ENCODE measurements around the gene IQSEC1.
A peak's percentile ranks its signal among the peaks of the same experiment; 100 is the strongest.

The IQSEC1 gene

DNA sequence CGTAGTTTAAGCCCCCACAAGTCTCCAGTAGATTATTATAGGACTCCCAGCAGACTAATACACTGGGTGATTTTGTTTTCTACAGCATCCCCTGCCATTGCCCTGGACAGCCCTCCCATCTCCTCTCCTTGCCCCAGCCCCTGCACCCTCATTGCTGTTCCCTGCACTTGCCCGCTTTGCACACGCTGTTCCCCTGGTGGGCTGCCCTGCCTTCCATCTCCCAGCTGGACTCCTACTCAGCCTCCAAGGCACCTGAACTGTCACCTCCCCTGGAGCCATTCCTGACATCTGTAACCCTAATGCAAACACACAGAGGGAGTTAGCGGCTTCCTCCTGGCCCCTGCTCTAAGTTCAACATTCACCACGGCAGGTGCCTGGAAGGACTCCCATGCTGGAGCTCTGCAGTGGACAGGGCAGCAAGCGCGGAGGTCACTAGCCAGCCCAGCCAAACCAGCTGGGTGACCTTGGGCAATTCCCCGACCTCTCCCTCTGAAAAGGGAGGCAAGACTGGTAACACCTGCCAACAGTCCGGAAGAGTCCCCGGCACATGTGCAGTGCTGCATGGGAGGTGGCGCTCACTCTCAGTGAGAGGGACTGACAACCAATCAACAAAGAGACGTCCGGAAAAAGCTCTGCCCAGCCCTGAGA is 38.8 kb upstream of the IQSEC1 start:
- DNase-seq (ENCODE audit: low read depth), result no peak
- TF ChIP-seq, protein P1, sequence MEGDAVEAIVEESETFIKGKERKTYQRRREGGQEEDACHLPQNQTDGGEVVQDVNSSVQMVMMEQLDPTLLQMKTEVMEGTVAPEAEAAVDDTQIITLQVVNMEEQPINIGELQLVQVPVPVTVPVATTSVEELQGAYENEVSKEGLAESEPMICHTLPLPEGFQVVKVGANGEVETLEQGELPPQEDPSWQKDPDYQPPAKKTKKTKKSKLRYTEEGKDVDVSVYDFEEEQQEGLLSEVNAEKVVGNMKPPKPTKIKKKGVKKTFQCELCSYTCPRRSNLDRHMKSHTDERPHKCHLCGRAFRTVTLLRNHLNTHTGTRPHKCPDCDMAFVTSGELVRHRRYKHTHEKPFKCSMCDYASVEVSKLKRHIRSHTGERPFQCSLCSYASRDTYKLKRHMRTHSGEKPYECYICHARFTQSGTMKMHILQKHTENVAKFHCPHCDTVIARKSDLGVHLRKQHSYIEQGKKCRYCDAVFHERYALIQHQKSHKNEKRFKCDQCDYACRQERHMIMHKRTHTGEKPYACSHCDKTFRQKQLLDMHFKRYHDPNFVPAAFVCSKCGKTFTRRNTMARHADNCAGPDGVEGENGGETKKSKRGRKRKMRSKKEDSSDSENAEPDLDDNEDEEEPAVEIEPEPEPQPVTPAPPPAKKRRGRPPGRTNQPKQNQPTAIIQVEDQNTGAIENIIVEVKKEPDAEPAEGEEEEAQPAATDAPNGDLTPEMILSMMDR (conservative IDR thresholded peaks at IDR 0.05; ENCODE audit: low read length), result no peak
- no peak overlapping the region for H3K4me3 ChIP-seq (ENCODE audit: low read length)

DNA sequence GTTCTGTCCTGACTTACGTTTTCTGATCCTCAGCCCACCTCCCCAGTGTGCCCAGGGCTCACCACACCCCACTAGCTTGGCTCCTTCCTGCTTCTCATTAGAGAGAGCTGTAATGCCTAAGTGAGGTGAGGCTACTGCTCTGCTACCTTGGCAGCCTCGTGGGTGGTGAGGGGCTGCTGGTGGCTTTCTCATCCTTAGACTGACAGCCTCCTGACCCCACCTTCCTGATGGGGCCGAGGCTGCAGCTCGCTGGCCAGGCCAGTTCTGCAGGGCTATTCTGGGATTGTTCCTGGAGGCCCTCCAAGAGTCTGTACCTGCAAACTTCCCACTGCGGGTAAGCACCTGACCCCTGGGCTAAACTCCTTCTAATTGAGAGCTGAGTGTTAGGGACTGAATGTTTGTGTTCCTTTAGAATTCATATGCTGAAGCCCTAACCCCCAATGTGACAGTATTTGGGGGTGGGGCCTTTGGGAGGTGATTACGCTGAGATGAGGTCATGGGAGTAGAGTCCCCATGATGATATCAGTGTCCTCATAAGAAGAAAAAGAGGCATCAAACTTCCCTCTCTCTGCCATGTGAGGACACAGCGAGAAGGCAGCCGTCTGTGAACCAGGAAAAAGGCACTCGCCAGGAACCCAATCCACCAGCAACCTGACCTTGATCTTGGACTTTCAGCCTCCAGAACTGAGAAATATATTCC is 38.1 kb upstream of the IQSEC1 start:
- DNase-seq (ENCODE audit: low read depth), result no peak
- H3K4me3 ChIP-seq (ENCODE audit: low read length), result no peak overlapping the region
- TF ChIP-seq, protein P1 (conservative IDR thresholded peaks at IDR 0.05; ENCODE audit: low read length), result no peak

DNA sequence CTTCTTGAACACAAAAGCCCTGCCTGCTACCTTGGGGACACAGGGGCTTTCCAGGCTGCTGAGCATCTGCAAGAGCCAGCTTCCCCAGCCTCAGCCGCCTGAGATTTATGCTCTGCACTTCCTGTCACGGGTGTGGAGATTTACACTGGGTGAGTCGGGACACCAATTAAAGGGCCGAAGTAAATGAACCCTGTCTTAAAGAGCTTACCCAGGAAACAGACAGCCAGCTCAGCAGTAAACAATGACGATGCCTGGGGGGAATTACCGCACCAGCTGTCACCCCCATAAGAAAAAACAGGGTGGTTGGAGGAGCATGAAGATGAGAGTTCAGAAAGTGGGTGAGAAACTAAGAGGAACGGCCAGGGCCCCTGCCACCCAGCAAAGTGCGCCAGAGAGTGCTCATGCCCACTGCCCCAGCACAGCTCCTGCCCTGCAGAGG is 37.5 kb upstream of the IQSEC1 start:
- peak; percentile 11 for DNase-seq (ENCODE audit: low read depth)
- H3K4me3 ChIP-seq (ENCODE audit: low read length), result no peak overlapping the region
- TF ChIP-seq, protein P1 (conservative IDR thresholded peaks at IDR 0.05; ENCODE audit: low read length), result no peak

DNA sequence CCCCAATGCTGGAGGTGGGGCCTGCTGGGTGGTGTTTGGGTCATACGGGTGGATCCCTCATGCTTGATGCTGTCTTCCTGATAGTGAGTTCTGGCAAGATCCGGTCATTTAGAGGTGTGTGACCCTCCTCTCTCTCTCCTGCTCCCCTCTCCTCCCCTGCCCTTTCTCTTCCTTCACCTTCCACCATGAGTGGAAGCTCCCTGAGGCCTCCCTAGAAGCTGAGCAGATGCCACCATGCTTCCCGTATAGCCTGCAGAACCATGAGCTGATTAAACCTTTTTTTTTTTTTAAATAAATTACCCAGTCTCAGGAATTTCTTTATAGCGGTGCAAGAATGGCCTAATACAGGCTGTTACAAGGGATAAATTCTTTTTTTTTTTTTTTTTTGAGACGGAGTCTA is 36.3 kb upstream of the IQSEC1 start:
- no peak for DNase-seq (ENCODE audit: low read depth)
- TF ChIP-seq, protein P1 (conservative IDR thresholded peaks at IDR 0.05; ENCODE audit: low read length), result no peak
- no peak overlapping the region for H3K4me3 ChIP-seq (ENCODE audit: low read length)

DNA sequence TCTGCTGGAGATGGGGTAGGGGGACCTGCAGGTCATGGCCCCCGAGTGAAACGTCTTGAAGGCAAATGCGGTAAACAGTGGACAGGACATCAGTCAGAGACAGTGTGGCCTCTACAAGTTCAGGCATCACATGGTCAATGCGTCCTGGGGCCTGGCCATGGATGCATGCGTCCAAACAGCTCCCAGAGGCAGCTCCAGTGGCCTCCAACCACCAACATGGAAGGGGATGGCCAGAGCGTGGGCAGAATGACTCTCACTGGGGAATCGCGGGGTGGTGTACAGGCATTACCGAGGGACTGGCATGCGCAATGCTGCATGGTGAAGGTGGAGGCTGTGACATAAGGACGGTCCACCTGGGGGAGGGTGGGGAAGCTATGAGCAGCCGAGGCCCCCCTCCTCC is 35.6 kb upstream of the IQSEC1 start:
- TF ChIP-seq, protein P1 (conservative IDR thresholded peaks at IDR 0.05; ENCODE audit: low read length), result no peak
- H3K4me3 ChIP-seq (ENCODE audit: low read length), result no peak overlapping the region
- DNase-seq (ENCODE audit: low read depth), result no peak

DNA sequence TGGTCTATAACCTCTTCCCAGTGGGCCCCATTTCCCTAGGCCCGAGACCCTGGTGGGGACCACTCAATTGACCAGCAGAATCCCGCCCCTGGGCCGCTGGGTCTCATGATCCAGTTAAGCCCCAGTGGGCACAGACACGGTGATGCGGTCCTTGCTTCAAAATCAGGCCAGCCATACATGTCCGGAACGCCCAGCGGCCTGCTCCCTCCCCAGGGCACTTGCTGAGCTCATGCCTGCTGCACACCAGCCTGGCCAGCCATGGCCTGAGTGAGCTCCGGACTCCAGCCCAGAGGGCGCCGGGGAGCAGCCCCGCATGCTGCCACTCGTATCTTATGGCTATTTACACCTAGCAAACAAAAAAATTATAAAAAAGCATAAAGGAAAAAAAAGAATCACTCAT is 34.4 kb upstream of the IQSEC1 start:
- no peak for DNase-seq (ENCODE audit: low read depth)
- TF ChIP-seq, protein P1 (conservative IDR thresholded peaks at IDR 0.05; ENCODE audit: low read length), result no peak

More for the DNA sequence above, 34.4 kb upstream of the IQSEC1 start:
- H3K4me3 ChIP-seq (ENCODE audit: low read length), result no peak overlapping the region

Data from AG10803 (cell line).